ENCODE data around the gene NFKBIE.

DNA sequence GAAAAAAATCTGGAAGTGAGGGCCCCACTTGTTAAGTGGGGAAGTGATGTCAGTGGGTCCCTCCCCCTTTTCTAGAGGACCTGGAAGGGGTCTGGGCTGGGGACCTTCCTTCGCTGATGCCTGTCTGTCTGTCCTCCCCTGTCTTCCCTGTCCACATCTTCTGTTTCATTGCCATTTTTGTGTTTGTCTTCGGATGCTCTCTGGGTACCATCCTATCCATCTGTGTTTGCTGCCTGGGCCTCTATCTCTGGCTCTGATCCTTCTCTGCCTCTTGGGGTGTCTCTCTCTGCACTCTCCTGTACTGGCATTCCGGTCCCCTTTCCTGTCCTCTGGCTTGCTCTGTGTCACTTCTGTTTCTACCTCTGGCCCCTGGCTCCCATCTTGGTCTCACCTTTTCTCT is 7.2 kb upstream of the NFKBIE start:
- TF ChIP-seq, protein P1, sequence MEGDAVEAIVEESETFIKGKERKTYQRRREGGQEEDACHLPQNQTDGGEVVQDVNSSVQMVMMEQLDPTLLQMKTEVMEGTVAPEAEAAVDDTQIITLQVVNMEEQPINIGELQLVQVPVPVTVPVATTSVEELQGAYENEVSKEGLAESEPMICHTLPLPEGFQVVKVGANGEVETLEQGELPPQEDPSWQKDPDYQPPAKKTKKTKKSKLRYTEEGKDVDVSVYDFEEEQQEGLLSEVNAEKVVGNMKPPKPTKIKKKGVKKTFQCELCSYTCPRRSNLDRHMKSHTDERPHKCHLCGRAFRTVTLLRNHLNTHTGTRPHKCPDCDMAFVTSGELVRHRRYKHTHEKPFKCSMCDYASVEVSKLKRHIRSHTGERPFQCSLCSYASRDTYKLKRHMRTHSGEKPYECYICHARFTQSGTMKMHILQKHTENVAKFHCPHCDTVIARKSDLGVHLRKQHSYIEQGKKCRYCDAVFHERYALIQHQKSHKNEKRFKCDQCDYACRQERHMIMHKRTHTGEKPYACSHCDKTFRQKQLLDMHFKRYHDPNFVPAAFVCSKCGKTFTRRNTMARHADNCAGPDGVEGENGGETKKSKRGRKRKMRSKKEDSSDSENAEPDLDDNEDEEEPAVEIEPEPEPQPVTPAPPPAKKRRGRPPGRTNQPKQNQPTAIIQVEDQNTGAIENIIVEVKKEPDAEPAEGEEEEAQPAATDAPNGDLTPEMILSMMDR (IDR thresholded peaks at IDR 0.05): no peak
- no peak for TF ChIP-seq POLR2AphosphoS5 (IDR thresholded peaks at IDR 0.05)
